GM12878 (cell line): ENCODE results near the gene PSMC3IP. TPM values are rescaled to one million over a fixed set of nuclear protein-coding genes. Genes with fewer than 3 reads are reported as not detected.

Experiments used
- ATAC-seq: fragments of 200-7000 bp; cut with Tn5 transposase; 3 replicates; pipeline ENCODE4 v1.9.1; 2020; ENCODE audit warnings: mild to moderate bottlenecking, moderate library complexity
- BruUV-seq: library from RNA; stranded (reverse); fragments of 400-500 nt; replicated peaks from 2 replicates; lab custom pipeline; 2021; lab: Mats Ljungman, UMichigan
- CTCF ChIA-PET: fragments of 300-600 bp; sonication (Branson Sonifier 250); formaldehyde crosslinking; extraction: SDS; loops from one replicate; lab custom pipeline; 2021; ENCODE audit warnings: inconsistent platforms; lab: Yijun Ruan, JAX
- POLR2A ChIA-PET: fragments of 350-600 bp; formaldehyde crosslinking; extraction: SDS; loops from one replicate; lab custom pipeline; 2021; ENCODE audit warnings: inconsistent platforms; lab: Charles Lee
- RAD21 ChIA-PET: fragments of 300-600 bp; sonication (Branson Sonifier 250); formaldehyde crosslinking; loops from one replicate; lab custom pipeline; 2023; ENCODE audit warnings: antibody characterized with exemption; ENCODE audit not compliant: unreplicated experiment; lab: Charles Lee
- SMC1A ChIA-PET: fragments of 300-600 bp; sonication (Branson Sonifier 250); formaldehyde crosslinking; loops from one replicate; lab custom pipeline; 2023; ENCODE audit not compliant: unreplicated experiment, uncharacterized antibody; lab: Charles Lee
- DNase-seq: peaks from one replicate; pipeline ENCODE4 v3.0.0-alpha.2; 2011; ENCODE audit warnings: low read depth, low spot score
- FAIRE-seq: peaks from 3 replicates; lab custom pipeline; 2011; peaks lifted over from hg19 to GRCh38; lab: Jason Lieb, UNC
- H2AFZ ChIP-seq: 2 replicates; pipeline ENCODE4 v1.6.0; 2011; ENCODE audit warnings: low read depth, low read length, control low read depth; ENCODE audit not compliant: control insufficient read depth
- H3K27ac ChIP-seq: 2 replicates; pipeline ENCODE4 v1.5.1; 2011; ENCODE audit warnings: control low read depth; ENCODE audit not compliant: control insufficient read depth, insufficient read depth
- H3K27me3 ChIP-seq, 2 experiments: replicated peaks in 1 of 2; 2 replicates each; pipeline versions ENCODE4 v1.6.0 to v1.6.1; 2011; ENCODE audit warnings: low read length in 1 of 2; ENCODE audit not compliant: control insufficient read depth in 2 of 2, insufficient read depth in 2 of 2
- H3K36me3 ChIP-seq, 2 experiments: 2 replicates each; pipeline ENCODE4 v1.5.1; 2011; ENCODE audit warnings: low read length in 1 of 2; ENCODE audit not compliant: control insufficient read depth in 2 of 2, insufficient read depth in 2 of 2
- H3K4me1 ChIP-seq: 2 replicates; pipeline ENCODE4 v1.6.1; 2011; ENCODE audit warnings: mild to moderate bottlenecking, low read length, moderate library complexity, mixed read lengths; ENCODE audit not compliant: control insufficient read depth, insufficient read depth
- H3K4me2 ChIP-seq: 2 replicates; pipeline ENCODE4 v1.6.0; 2011; ENCODE audit warnings: control low read depth; ENCODE audit not compliant: control insufficient read depth, insufficient read depth
- H3K4me3 ChIP-seq: fragments of 200-600 bp; sonication (generic); 2 replicates; pipeline ENCODE4 v1.5.1; 2016
- H3K79me2 ChIP-seq: 2 replicates; pipeline ENCODE4 v1.6.0; 2011; ENCODE audit warnings: low read length; ENCODE audit not compliant: control insufficient read depth, insufficient read depth
- H3K9ac ChIP-seq: 2 replicates; pipeline ENCODE4 v1.8.0; 2011; ENCODE audit warnings: low read length, control low read depth, mixed read lengths; ENCODE audit not compliant: control insufficient read depth, insufficient read depth
- H3K9me3 ChIP-seq: replicated peaks from 3 replicates; pipeline ENCODE4 v1.5.1; 2011; ENCODE audit warnings: mild to moderate bottlenecking, low read length; ENCODE audit not compliant: control insufficient read depth, insufficient read depth
- H4K20me1 ChIP-seq: 2 replicates; pipeline ENCODE4 v1.6.0; 2011; ENCODE audit not compliant: control insufficient read depth, insufficient read depth
- BACH1 ChIP-seq: fragments of 450-650 bp; IDR thresholded peaks from 2 replicates; pipeline ENCODE4 v1.6.1; 2017; ENCODE audit warnings: mild to moderate bottlenecking, borderline replicate concordance
- BRCA1 ChIP-seq: IDR thresholded peaks from 2 replicates; pipeline ENCODE4 v1.6.1; 2011; ENCODE audit warnings: low read depth, low read length, improper control_type of control experiment
- CHD4 ChIP-seq: fragments of 200-600 bp; sonication (generic); IDR thresholded peaks from 2 replicates; pipeline ENCODE4 v1.6.1; 2016; ENCODE audit warnings: mild to moderate bottlenecking
- IRF5 ChIP-seq: fragments of 450-650 bp; IDR thresholded peaks from 2 replicates; pipeline ENCODE4 v1.6.1; 2017; ENCODE audit warnings: borderline replicate concordance
- MXI1 ChIP-seq: fragments of 150-350 bp; IDR thresholded peaks from 2 replicates; pipeline ENCODE4 v1.6.1; 2011; ENCODE audit warnings: low read depth, mild to moderate bottlenecking, inconsistent platforms, low read length, improper control_type of control experiment
- NR2C2 ChIP-seq: IDR thresholded peaks from 2 replicates; pipeline ENCODE4 v1.6.1; 2011; ENCODE audit warnings: borderline replicate concordance, low read depth; ENCODE audit not compliant: control insufficient read depth, insufficient read length
- PAX5 ChIP-seq: IDR thresholded peaks from 2 replicates; pipeline ENCODE4 v1.6.1; 2011; ENCODE audit warnings: low read depth, low read length, borderline replicate concordance
- POLR2AphosphoS2 ChIP-seq: IDR thresholded peaks from 2 replicates; pipeline ENCODE4 v1.6.1; 2011; ENCODE audit warnings: low read depth, mild to moderate bottlenecking, low read length, improper control_type of control experiment, moderate library complexity
- POU2F2 ChIP-seq: IDR thresholded peaks from 3 replicates; pipeline ENCODE4 v1.6.1; 2011; ENCODE audit warnings: low read depth, mild to moderate bottlenecking, low read length, borderline replicate concordance
- RAD51 ChIP-seq: fragments of 450-650 bp; IDR thresholded peaks from 2 replicates; pipeline ENCODE4 v1.6.1; 2016; ENCODE audit warnings: moderate library complexity, mild to moderate bottlenecking, inconsistent platforms
- REST ChIP-seq: IDR thresholded peaks from 2 replicates; pipeline ENCODE4 v1.6.1; 2012; ENCODE audit warnings: mild to moderate bottlenecking, low read depth, low read length
- SRF ChIP-seq, 2 experiments: IDR thresholded peaks; 2 replicates each; pipeline ENCODE4 v1.6.1; 2011; ENCODE audit warnings: low read depth in 2 of 2, low read length in 2 of 2, mild to moderate bottlenecking in 1 of 2, moderate library complexity in 1 of 2
- USF1 ChIP-seq: IDR thresholded peaks from 2 replicates; pipeline ENCODE4 v1.6.1; 2011; ENCODE audit warnings: borderline replicate concordance, low read depth, mild to moderate bottlenecking, moderate library complexity, mixed read lengths, low read length; ENCODE audit not compliant: insufficient read depth; ENCODE audit errors: extremely low read length
- WRNIP1 ChIP-seq: IDR thresholded peaks from 2 replicates; pipeline ENCODE4 v1.6.1; 2011; ENCODE audit warnings: low read depth, low read length, improper control_type of control experiment, borderline replicate concordance
- ZSCAN29 ChIP-seq: fragments of 450-650 bp; IDR thresholded peaks from 2 replicates; pipeline ENCODE4 v1.6.1; 2017; ENCODE audit warnings: mild to moderate bottlenecking, moderate library complexity
- WGBS: methylation state at CpG from one replicate; pipeline ENCODE4 v1.1.6; 2016; ENCODE audit warnings: low lambda C conversion rate; ENCODE audit not compliant: insufficient replicate concordance, insufficient coverage; ENCODE audit errors: missing lambda C conversion rate; 5-methylcytosine and 5-hydroxymethylcytosine counted together
- in situ Hi-C: fragments of 300-500 bp; cut with MboI; formaldehyde crosslinking; loops from 9 replicates; pipeline ENCODE4 v1.14.3; 2018; ENCODE audit warnings: mixed read lengths
- intact Hi-C: fragments of 100-400 bp; cut with micrococcal nuclease; formaldehyde crosslinking; loops from one replicate; pipeline ENCODE4 v1.14.2; 2022; ENCODE audit not compliant: unreplicated experiment
- polyA plus RNA-seq, 11 experiments: library from polyadenylated mRNA; depleted of rRNA in 4 of 11; unstranded in 6 of 11; stranded (reverse) in 5 of 11; fragments of >200 nt; fragmentation: Nextera tagmentation in 4 of 11; fragmentation: Illumina TruSeq in 1 of 11; extraction: Ambion mirVana in 4 of 11; extraction: Trizol in 1 of 11; gene quantifications; 1 replicate in 1 of 11; 2 replicates in 10 of 11; pipeline versions ENCODE4 v1.2.1 to v1.2.3, GENCODE V29; 2011 to 2016; ENCODE audit warnings: inconsistent platforms in 2 of 11, missing spikeins in 2 of 11, low read depth in 1 of 11
- total RNA-seq, 4 experiments: library from RNA; depleted of rRNA in 3 of 4; stranded (reverse); fragments of >200 nt in 3 of 4; fragmentation: Illumina TruSeq in 1 of 4; extraction: Trizol in 1 of 4; gene quantifications; 2 replicates each; pipeline versions ENCODE4 v1.2.1 to v1.2.3, GENCODE V29; 2013 to 2021

PSMC3IP gene
- total and polyA plus RNA-seq, 10 of the 15 experiments (the other 5 are each of a cell fraction or from before 2014, with no cell fraction given) = 6.8 to 34.5 (median 17.7) TPM

- CTCF ChIA-PET = interaction anchor here (1.0 kb wide), 1 partner anchor 12 kb away, joined by 3 read pairs; no protein-coding TSS in a partner anchor
- H3K79me2 ChIP-seq = peaks cover 37% of the 10 kb centered on the region
- RAD21 ChIA-PET = no interaction called here
- no peaks in the 10 kb centered on the region for H4K20me1 ChIP-seq
- peak within 1 kb of the TSS; percentile 100 for H3K4me2 ChIP-seq
- H2AFZ ChIP-seq = peak within 1 kb of the TSS; percentile 98
- H3K4me1 ChIP-seq = peaks cover 21% of the 10 kb centered on the region
- peak within 1 kb of the TSS; percentile 98 for H3K9ac ChIP-seq
- DNase-seq = peak; percentile 96
- in situ Hi-C loops = no loop called here
- FAIRE-seq = peak; percentile 99
- H3K27ac ChIP-seq = peak within 1 kb of the TSS; percentile 93
- peak within 1 kb of the TSS; percentile 76 for H3K4me3 ChIP-seq
- H3K9me3 ChIP-seq = no peaks in the 10 kb centered on the region
- 1% methylated on average over 26 of the region's 26 CpGs for WGBS
- POLR2A ChIA-PET = interaction anchor here (2.5 kb wide), 1 partner anchor 47 kb away, joined by 6 read pairs; the partner anchor contains the start of genes RETREG3 and TUBG1
- ATAC-seq = peak; percentile 79
- no TSS peak for BruUV-seq
- intact Hi-C loops = no loop called here
- H3K27me3 ChIP-seq = no peaks in the 10 kb centered on the region
- SMC1A ChIA-PET = no interaction called here
- H3K36me3 ChIP-seq = peaks cover 12 to 19% of the 10 kb centered on the region in 2 experiments; a peak in 3 of 4 replicates
- peak; percentile 95 for TF ChIP-seq BRCA1
- TF ChIP-seq IRF5 = peak; percentile 92
- no peak for TF ChIP-seq WRNIP1
- TF ChIP-seq NR2C2 = peak; percentile 88
- peak; percentile 80 for TF ChIP-seq MXI1
- TF ChIP-seq BACH1 = peak; percentile 35; the same call in 1 of the 2 replicates
- 0 out of 4 replicates have a peak, but pooled peaks of 1 of the 2 experiments have one; percentile 11 for TF ChIP-seq SRF (IDR thresholded peaks at IDR 0.05; ENCODE audit: low read depth in 2 of 2, low read length in 2 of 2)
- peak; percentile 66; the same call in 1 of the 3 replicates for TF ChIP-seq POU2F2
- no peak for TF ChIP-seq CHD4
- peak; percentile 23; the same call in 1 of the 2 replicates for TF ChIP-seq PAX5
- TF ChIP-seq ZSCAN29 = no peak
- no peak for TF ChIP-seq USF1
- TF ChIP-seq RAD51 = no peak
- no peak for TF ChIP-seq REST
- TF ChIP-seq POLR2AphosphoS2 = peak; percentile 85
Measured at GRCh38 chr17:42561897-42562387, 15.6 kb downstream of the PSMC3IP start, which contains the start of gene COASY. COASY (plus strand) TSS chr17:42562148; CDS start chr17:42562623, 475 bp downstream.
